HCT116 (cell line): ENCODE measurements around the gene GFAP. TPM values are rescaled to one million over a fixed set of nuclear protein-coding genes. Genes with fewer than 3 reads are reported as not detected.

Source experiments
- ATAC-seq: fragments of 200-7000 bp; cut with Tn5 transposase; 2 replicates; pipeline ENCODE4 v1.9.1; 2020; ENCODE audit warnings: mild to moderate bottlenecking, moderate library complexity
- BruUV-seq: library from RNA; stranded (reverse); fragments of 400-500 nt; replicated peaks from 2 replicates; lab custom pipeline; 2021; lab: Mats Ljungman, UMichigan
- CTCF ChIA-PET: fragments of 300-600 bp; sonication (Branson Sonifier 250); formaldehyde crosslinking; loops from one replicate; lab custom pipeline; 2021; ENCODE audit warnings: antibody characterized with exemption; lab: Charles Lee
- POLR2A ChIA-PET: fragments of 300-600, 350-600 bp; sonication (Branson Sonifier 250); formaldehyde crosslinking; loops from one replicate; lab custom pipeline; 2021; ENCODE audit warnings: antibody characterized with exemption; lab: Charles Lee
- RAD21 ChIA-PET, 2 experiments: fragments of 300-600 bp; sonication (Branson Sonifier 250); formaldehyde crosslinking; loops; one replicate each; lab custom pipeline; 2023; ENCODE audit warnings: low total read pairs in 2 of 2; ENCODE audit not compliant: uncharacterized antibody in 2 of 2, unreplicated experiment in 2 of 2, low non-redundant PET in 1 of 2; lab: Charles Lee
- DNase-seq: peaks from one replicate; pipeline ENCODE4 v3.0.0-alpha.2; 2010; ENCODE audit warnings: low read depth, low spot score
- H2AFZ ChIP-seq: fragments of 200-600 bp; shearing (Covaris generic), sonication (generic); 2 replicates; pipeline ENCODE4 v1.6.1; 2017; ENCODE audit warnings: low read depth, mixed run types, mixed read lengths, antibody characterized with exemption, low read length; ENCODE audit not compliant: poor library complexity, severe bottlenecking
- H3K27ac ChIP-seq: 2 replicates; pipeline ENCODE4 v1.5.1; 2012; ENCODE audit warnings: low read depth, low read length
- H3K27me3 ChIP-seq: fragments of 200-600 bp; sonication (generic); 2 replicates; pipeline ENCODE4 v1.6.1; 2016; ENCODE audit warnings: mixed run types, low read length, mixed read lengths; ENCODE audit not compliant: insufficient read depth
- H3K36me3 ChIP-seq, 2 experiments: fragments of 200-500 bp in 1 of 2; fragments of 200-600 bp in 1 of 2; sonication (Bioruptor generic) in 1 of 2; sonication (generic) in 1 of 2; 2 replicates each; pipeline versions ENCODE4 v1.5.1 to v1.6.1; 2014 to 2016; ENCODE audit warnings: low read length in 2 of 2, inconsistent platforms in 1 of 2, mixed read lengths in 1 of 2, mixed run types in 1 of 2; ENCODE audit not compliant: insufficient read depth in 2 of 2, control insufficient read depth in 1 of 2
- H3K4me1 ChIP-seq, 2 experiments: fragments of 200-600 bp in 1 of 2; sonication (generic) in 1 of 2; 2 replicates each; pipeline versions ENCODE4 v1.5.1 to v1.6.1; 2012 to 2017; ENCODE audit warnings: low read length in 2 of 2, inconsistent platforms in 1 of 2, mild to moderate bottlenecking in 1 of 2, mixed read lengths in 1 of 2, mixed run types in 1 of 2, moderate library complexity in 1 of 2; ENCODE audit not compliant: insufficient read depth in 2 of 2, control insufficient read depth in 1 of 2
- H3K4me2 ChIP-seq: fragments of 200-600 bp; sonication (generic); 2 replicates; pipeline ENCODE4 v1.6.1; 2017; ENCODE audit warnings: mixed run types, low read length, mixed read lengths
- H3K4me3 ChIP-seq, 2 experiments: fragments of 200-600 bp in 1 of 2; sonication (generic) in 1 of 2; replicated peaks in 1 of 2; 2 replicates each; pipeline ENCODE4 v1.5.1; 2011 to 2016; ENCODE audit warnings: low read length in 2 of 2, control low read depth in 1 of 2, low read depth in 1 of 2, mild to moderate bottlenecking in 1 of 2, mixed read lengths in 1 of 2, mixed run types in 1 of 2
- H3K79me2 ChIP-seq: fragments of 200-600 bp; sonication (generic); 2 replicates; pipeline ENCODE4 v1.6.1; 2017; ENCODE audit warnings: mild to moderate bottlenecking, mixed run types, low read length, moderate library complexity, mixed read lengths; ENCODE audit not compliant: insufficient read depth
- H3K9ac ChIP-seq: fragments of 200-600 bp; sonication (generic); 2 replicates; pipeline ENCODE4 v1.6.1; 2016; ENCODE audit warnings: low read length, mixed read lengths
- H3K9me2 ChIP-seq: fragments of 200-600 bp; sonication (generic), shearing (Covaris generic); 2 replicates; pipeline ENCODE4 v1.6.1; 2017; ENCODE audit warnings: mixed run types, mild to moderate bottlenecking, moderate library complexity; ENCODE audit not compliant: insufficient read depth
- H3K9me3 ChIP-seq, 2 experiments: fragments of 200-500 bp in 1 of 2; fragments of 200-600 bp in 1 of 2; sonication (Bioruptor generic) in 1 of 2; sonication (generic) in 1 of 2; 2 replicates each; pipeline ENCODE4 v1.6.1; 2014 to 2017; ENCODE audit warnings: low read length in 2 of 2, mixed read lengths in 2 of 2, inconsistent platforms in 1 of 2, low read depth in 1 of 2, mild to moderate bottlenecking in 1 of 2, mixed run types in 1 of 2, moderate library complexity in 1 of 2; ENCODE audit not compliant: control insufficient read depth in 1 of 2, insufficient read depth in 1 of 2
- H4K20me1 ChIP-seq: fragments of 200-600 bp; sonication (generic), shearing (Covaris generic); 2 replicates; pipeline ENCODE4 v1.6.1; 2017; ENCODE audit warnings: mixed run types, mild to moderate bottlenecking, moderate library complexity; ENCODE audit not compliant: insufficient read depth
- CBX3 ChIP-seq: IDR thresholded peaks from 2 replicates; pipeline ENCODE4 v1.6.1; 2012; ENCODE audit warnings: low read depth
- EGR1 ChIP-seq: IDR thresholded peaks from 2 replicates; pipeline ENCODE4 v1.6.1; 2012; ENCODE audit warnings: low read depth
- ELF1 ChIP-seq: IDR thresholded peaks from 2 replicates; pipeline ENCODE4 v1.6.1; 2012; ENCODE audit warnings: low read depth, borderline replicate concordance
- EZH2 ChIP-seq: fragments of 200-600 bp; sonication (generic); IDR thresholded peaks from 2 replicates; pipeline ENCODE4 v1.6.1; 2017; ENCODE audit warnings: antibody characterized with exemption, mixed run types
- EZH2phosphoT487 ChIP-seq: fragments of 200-600 bp; IDR thresholded peaks from 2 replicates; pipeline ENCODE4 v1.6.1; 2018; ENCODE audit warnings: antibody characterized with exemption, borderline replicate concordance
- FOSL1 ChIP-seq: IDR thresholded peaks from 2 replicates; pipeline ENCODE4 v1.6.1; 2012; ENCODE audit warnings: low read depth
- POLR2A ChIP-seq: IDR thresholded peaks from 2 replicates; pipeline ENCODE4 v1.7.0; 2011; ENCODE audit warnings: borderline replicate concordance; ENCODE audit not compliant: insufficient read depth, insufficient read length; ENCODE audit errors: extremely low read depth
- POLR2AphosphoS5 ChIP-seq: IDR thresholded peaks from 2 replicates; pipeline ENCODE4 v1.6.1; 2011; ENCODE audit warnings: mild to moderate bottlenecking, low read depth, low read length, moderate library complexity
- RAD21 ChIP-seq: IDR thresholded peaks from 2 replicates; pipeline ENCODE4 v1.6.1; 2012; ENCODE audit warnings: low read depth, mild to moderate bottlenecking
- SP1 ChIP-seq: IDR thresholded peaks from 2 replicates; pipeline ENCODE4 v1.6.1; 2012; ENCODE audit warnings: low read depth
- TCF7L2 ChIP-seq: IDR thresholded peaks from 2 replicates; pipeline ENCODE4 v1.7.0; 2011; ENCODE audit warnings: borderline replicate concordance, inconsistent platforms; ENCODE audit not compliant: insufficient read depth, insufficient read length; ENCODE audit errors: extremely low read depth
- YY1 ChIP-seq: IDR thresholded peaks from 2 replicates; pipeline ENCODE4 v1.6.1; 2011; ENCODE audit warnings: low read length, low read depth, moderate library complexity, mild to moderate bottlenecking; ENCODE audit not compliant: insufficient replicate concordance; ENCODE audit errors: extremely low read depth
- intact Hi-C: fragments of 100-400 bp; cut with micrococcal nuclease; formaldehyde crosslinking; loops from 2 replicates; pipeline ENCODE4 v1.10.0; 2022
- total RNA-seq: library from RNA; stranded (reverse); gene quantifications from one replicate; pipeline ENCODE4 v1.2.1, GENCODE V29; 2021; ENCODE audit not compliant: unreplicated experiment
- TF ChIP-seq, protein P1 (sequence below), 3 experiments: fragments of 200-600 bp in 1 of 3; sonication (generic) in 1 of 3; IDR thresholded peaks in 2 of 3; conservative IDR thresholded peaks in 1 of 3; 2 replicates each; pipeline ENCODE4 v1.5.1; 2012 to 2017; ENCODE audit warnings: low read depth in 2 of 3, low read length in 2 of 3, antibody characterized with exemption in 1 of 3, borderline replicate concordance in 1 of 3, control low read depth in 1 of 3, mild to moderate bottlenecking in 1 of 3, mixed read lengths in 1 of 3, mixed run types in 1 of 3, moderate library complexity in 1 of 3; ENCODE audit not compliant: insufficient read depth in 1 of 3
- TF ChIP-seq, protein P2 (sequence below): IDR thresholded peaks from 2 replicates; pipeline ENCODE4 v1.6.1; 2011; ENCODE audit warnings: mild to moderate bottlenecking, low read length, moderate library complexity; ENCODE audit not compliant: insufficient replicate concordance; ENCODE audit errors: extremely low read depth
- TF ChIP-seq, protein P3 (sequence below): IDR thresholded peaks from 2 replicates; pipeline ENCODE4 v1.6.1; 2012; ENCODE audit warnings: low read depth
- TF ChIP-seq, protein P4 (sequence below): IDR thresholded peaks from 2 replicates; pipeline ENCODE4 v1.6.1; 2012

The GFAP gene
- total RNA-seq, 1 experiment from 2014 or later = not detected

DNA sequence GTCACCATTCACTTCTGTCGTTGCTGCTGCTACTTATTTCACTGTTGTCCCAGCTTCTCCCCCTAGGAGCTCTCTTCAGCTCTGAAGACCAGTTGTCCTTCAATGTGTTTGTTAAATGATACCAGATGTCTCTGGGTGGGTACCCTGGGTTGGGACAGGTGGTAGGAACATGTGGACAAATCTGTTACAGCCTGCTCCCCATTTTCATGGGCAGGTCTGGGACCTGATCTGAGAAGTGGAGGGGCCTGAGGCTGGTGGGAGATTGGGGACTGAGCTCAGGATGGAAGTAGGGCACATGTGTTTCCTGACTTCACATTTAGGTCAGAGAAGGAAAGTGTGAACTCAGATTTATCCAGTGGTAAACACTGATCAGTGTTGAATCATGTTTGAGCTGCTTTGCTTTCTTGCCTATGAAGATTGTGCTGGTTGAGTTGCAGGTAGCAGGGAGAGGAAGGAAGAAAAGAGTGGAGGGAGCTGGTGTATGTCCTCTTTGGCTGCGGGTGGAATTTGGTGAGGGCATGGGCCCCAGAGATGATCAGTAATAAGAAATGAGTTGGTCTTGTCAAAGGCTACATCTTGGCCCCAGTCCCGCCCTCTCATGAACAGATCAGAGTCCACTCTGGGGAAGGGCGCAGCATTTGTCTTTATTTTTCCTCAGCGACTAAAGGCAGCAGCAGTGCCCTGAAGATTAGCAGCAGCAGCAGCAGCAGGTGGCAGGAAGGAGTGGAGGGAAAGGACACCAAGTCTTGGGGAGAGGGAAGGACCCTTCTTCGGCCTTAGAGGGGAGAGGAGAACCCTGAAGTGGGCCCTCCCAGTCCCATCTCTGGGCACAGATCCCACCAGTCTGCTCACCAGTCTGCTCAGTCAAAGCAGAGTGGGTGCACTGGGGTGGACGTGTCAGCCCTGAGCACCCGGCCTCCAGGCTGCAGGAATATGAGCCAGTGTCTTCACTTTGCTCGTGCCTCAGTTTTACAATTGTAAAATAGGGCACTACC, 10.0 kb downstream of the GFAP start:
- Histone ChIP-seq H3K9me3 (no peaks in the 10 kb centered on the region), H3K9ac (no peak overlapping the region), H3K4me3 (no peak overlapping the region), H3K27ac (no peak overlapping the region), H3K4me1 (peaks cover 15 to 37% of the 10 kb centered on the region in 2 experiments), H4K20me1 (no peaks in the 10 kb centered on the region), H3K9me2 (no peaks in the 10 kb centered on the region), H3K36me3 (no peaks in the 10 kb centered on the region)
- ChIA-PET POLR2A (no interaction called here), RAD21 (no interaction called here)
- intact Hi-C loops = no loop called here
- ATAC-seq (no peak), DNase-seq (no peak)
- TF ChIP-seq, protein P1, sequence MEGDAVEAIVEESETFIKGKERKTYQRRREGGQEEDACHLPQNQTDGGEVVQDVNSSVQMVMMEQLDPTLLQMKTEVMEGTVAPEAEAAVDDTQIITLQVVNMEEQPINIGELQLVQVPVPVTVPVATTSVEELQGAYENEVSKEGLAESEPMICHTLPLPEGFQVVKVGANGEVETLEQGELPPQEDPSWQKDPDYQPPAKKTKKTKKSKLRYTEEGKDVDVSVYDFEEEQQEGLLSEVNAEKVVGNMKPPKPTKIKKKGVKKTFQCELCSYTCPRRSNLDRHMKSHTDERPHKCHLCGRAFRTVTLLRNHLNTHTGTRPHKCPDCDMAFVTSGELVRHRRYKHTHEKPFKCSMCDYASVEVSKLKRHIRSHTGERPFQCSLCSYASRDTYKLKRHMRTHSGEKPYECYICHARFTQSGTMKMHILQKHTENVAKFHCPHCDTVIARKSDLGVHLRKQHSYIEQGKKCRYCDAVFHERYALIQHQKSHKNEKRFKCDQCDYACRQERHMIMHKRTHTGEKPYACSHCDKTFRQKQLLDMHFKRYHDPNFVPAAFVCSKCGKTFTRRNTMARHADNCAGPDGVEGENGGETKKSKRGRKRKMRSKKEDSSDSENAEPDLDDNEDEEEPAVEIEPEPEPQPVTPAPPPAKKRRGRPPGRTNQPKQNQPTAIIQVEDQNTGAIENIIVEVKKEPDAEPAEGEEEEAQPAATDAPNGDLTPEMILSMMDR (IDR thresholded peaks at IDR 0.05 in 2 of 3, conservative IDR thresholded peaks at IDR 0.05 in 1 of 3; ENCODE audit: borderline replicate concordance in 1 of 3, insufficient read depth in 1 of 3, low read depth in 2 of 3, low read length in 2 of 3) = no peak
- TF ChIP-seq SP1 (no peak), RAD21 (no peak), YY1 (no peak), POLR2A (no peak), POLR2AphosphoS5 (no peak), ELF1 (no peak), TCF7L2 (no peak), EGR1 (no peak), CBX3 (no peak), EZH2 (no peak), EZH2phosphoT487 (no peak), FOSL1 (no peak)
- TF ChIP-seq, protein P2, sequence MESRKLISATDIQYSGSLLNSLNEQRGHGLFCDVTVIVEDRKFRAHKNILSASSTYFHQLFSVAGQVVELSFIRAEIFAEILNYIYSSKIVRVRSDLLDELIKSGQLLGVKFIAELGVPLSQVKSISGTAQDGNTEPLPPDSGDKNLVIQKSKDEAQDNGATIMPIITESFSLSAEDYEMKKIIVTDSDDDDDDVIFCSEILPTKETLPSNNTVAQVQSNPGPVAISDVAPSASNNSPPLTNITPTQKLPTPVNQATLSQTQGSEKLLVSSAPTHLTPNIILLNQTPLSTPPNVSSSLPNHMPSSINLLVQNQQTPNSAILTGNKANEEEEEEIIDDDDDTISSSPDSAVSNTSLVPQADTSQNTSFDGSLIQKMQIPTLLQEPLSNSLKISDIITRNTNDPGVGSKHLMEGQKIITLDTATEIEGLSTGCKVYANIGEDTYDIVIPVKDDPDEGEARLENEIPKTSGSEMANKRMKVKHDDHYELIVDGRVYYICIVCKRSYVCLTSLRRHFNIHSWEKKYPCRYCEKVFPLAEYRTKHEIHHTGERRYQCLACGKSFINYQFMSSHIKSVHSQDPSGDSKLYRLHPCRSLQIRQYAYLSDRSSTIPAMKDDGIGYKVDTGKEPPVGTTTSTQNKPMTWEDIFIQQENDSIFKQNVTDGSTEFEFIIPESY = no peak
- TF ChIP-seq, protein P3, sequence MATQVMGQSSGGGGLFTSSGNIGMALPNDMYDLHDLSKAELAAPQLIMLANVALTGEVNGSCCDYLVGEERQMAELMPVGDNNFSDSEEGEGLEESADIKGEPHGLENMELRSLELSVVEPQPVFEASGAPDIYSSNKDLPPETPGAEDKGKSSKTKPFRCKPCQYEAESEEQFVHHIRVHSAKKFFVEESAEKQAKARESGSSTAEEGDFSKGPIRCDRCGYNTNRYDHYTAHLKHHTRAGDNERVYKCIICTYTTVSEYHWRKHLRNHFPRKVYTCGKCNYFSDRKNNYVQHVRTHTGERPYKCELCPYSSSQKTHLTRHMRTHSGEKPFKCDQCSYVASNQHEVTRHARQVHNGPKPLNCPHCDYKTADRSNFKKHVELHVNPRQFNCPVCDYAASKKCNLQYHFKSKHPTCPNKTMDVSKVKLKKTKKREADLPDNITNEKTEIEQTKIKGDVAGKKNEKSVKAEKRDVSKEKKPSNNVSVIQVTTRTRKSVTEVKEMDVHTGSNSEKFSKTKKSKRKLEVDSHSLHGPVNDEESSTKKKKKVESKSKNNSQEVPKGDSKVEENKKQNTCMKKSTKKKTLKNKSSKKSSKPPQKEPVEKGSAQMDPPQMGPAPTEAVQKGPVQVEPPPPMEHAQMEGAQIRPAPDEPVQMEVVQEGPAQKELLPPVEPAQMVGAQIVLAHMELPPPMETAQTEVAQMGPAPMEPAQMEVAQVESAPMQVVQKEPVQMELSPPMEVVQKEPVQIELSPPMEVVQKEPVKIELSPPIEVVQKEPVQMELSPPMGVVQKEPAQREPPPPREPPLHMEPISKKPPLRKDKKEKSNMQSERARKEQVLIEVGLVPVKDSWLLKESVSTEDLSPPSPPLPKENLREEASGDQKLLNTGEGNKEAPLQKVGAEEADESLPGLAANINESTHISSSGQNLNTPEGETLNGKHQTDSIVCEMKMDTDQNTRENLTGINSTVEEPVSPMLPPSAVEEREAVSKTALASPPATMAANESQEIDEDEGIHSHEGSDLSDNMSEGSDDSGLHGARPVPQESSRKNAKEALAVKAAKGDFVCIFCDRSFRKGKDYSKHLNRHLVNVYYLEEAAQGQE = no peak
- TF ChIP-seq, protein P4, sequence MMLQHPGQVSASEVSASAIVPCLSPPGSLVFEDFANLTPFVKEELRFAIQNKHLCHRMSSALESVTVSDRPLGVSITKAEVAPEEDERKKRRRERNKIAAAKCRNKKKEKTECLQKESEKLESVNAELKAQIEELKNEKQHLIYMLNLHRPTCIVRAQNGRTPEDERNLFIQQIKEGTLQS = no peak
- TF ChIP-seq, all 23 proteins: peak for 0
- Histone ChIP-seq H2AFZ (no peak overlapping the region), H3K79me2 (no peaks in the 10 kb centered on the region), H3K4me2 (peak overlapping the region; percentile 64), H3K27me3 (no peaks in the 10 kb centered on the region)
- BruUV-seq = no TSS peak
- CTCF ChIA-PET = interaction anchor here (1.0 kb wide), 1 partner anchor 145 kb away, joined by 3 read pairs; no protein-coding TSS in a partner anchor
